ENCODE measurements around the gene SNX14.

The SNX14 gene

GRCh38 chr6:85463621-85464259 lies 129.9 kb downstream of the SNX14 start:
- no peak for DNase-seq

GRCh38 chr6:85462673-85463072 lies 131.0 kb downstream of the SNX14 start:
- DNase-seq, result no peak

GRCh38 chr6:85461798-85462170 lies 131.9 kb downstream of the SNX14 start:
- DNase-seq, result no peak

- no peak for DNase-seq
Observed at GRCh38 chr6:85460921-85461797, 132.5 kb downstream of the SNX14 start.

- DNase-seq, result no peak
Observed at GRCh38 chr6:85460154-85460920, 133.3 kb downstream of the SNX14 start.

- DNase-seq, result no peak
Observed at GRCh38 chr6:85459224-85459901, 134.3 kb downstream of the SNX14 start.

GRCh38 chr6:85458782-85459181 lies 134.9 kb downstream of the SNX14 start:
- no peak for DNase-seq

- no peak for DNase-seq
Observed at GRCh38 chr6:85458184-85458583, 135.5 kb downstream of the SNX14 start.

- no peak for DNase-seq
Observed at GRCh38 chr6:85456782-85457181, 136.9 kb downstream of the SNX14 start.

All from activated CD4-positive, alpha-beta T cell treated with anti-CD3 and anti-CD28 coated beads, Interleukin-2, amount 50 U/mL, for 4 hours (primary cell).